ENCODE data around the gene PTPN22. TPM values are rescaled to one million over a fixed set of nuclear protein-coding genes. Genes with fewer than 3 reads are reported as not detected.

The PTPN22 gene
- polyA plus RNA-seq, 1 donor (not counting 4 experiments of a cell fraction or from before 2014, with no cell fraction given) = 0.39 TPM

- no peaks in the 10 kb centered on the region for H3K79me2 ChIP-seq (ENCODE audit: control insufficient read depth, insufficient read depth, low read length)
- H3K4me1 ChIP-seq (ENCODE audit: control insufficient read depth, extremely low read depth, insufficient read depth, low read length) = peaks cover 4% of the 10 kb centered on the region
- no peaks in the 10 kb centered on the region for H4K20me1 ChIP-seq (ENCODE audit: control insufficient read depth, extremely low read depth, insufficient read depth, low read length)
- no peak overlapping the region for H3K4me2 ChIP-seq (ENCODE audit: control insufficient read depth, extremely low read depth, insufficient read depth, low read depth, low read length)
- DNase-seq (ENCODE audit: low read depth, low spot score) (no peak), FAIRE-seq (no peak)
- no peaks in the 10 kb centered on the region for H3K9me3 ChIP-seq (ENCODE audit: control insufficient read depth, low read depth, low read length)
- H2AFZ ChIP-seq (ENCODE audit: control insufficient read depth, low read length) = no peak overlapping the region
- H3K9me1 ChIP-seq (ENCODE audit: control insufficient read depth, extremely low read depth, insufficient read depth, low read length) = no peaks in the 10 kb centered on the region
- no peaks in the 10 kb centered on the region for H3K27me3 ChIP-seq (ENCODE audit: control insufficient read depth, extremely low read depth, insufficient read depth, low read length)
- H3K4me3 ChIP-seq (ENCODE audit: control insufficient read depth in 2 of 3, extremely low read depth in 1 of 3, insufficient read depth in 2 of 3, low read depth in 1 of 3, low read length in 3 of 3) = no peak overlapping the region
- H3K9ac ChIP-seq (ENCODE audit: control insufficient read depth, extremely low read depth, insufficient read depth, low read length) = no peak overlapping the region
- H3K27ac ChIP-seq (ENCODE audit: control insufficient read depth, insufficient read depth, low read length) = no peak overlapping the region
- no peak for TF ChIP-seq CTCF (optimal IDR thresholded peaks at IDR 0.05 in 1 of 3, IDR thresholded peaks at IDR 0.05 in 1 of 3, conservative IDR thresholded peaks at IDR 0.05 in 1 of 3; ENCODE audit: extremely low read depth in 1 of 3, insufficient read depth in 2 of 3, low read length in 3 of 3)
- no peak for TF ChIP-seq EZH2 (IDR thresholded peaks at IDR 0.05; ENCODE audit: low read length)
- peaks cover 12 to 28% of the 10 kb centered on the region in 2 experiments for H3K36me3 ChIP-seq (ENCODE audit: control insufficient read depth in 2 of 2, extremely low read depth in 1 of 2, insufficient read depth in 2 of 2, low read length in 2 of 2)
- dilution Hi-C loops (cut with MboI; ENCODE audit: extremely low pct_ligation_motif_present, low sequenced_read_pairs) = no loop called here
These were observed 41.2 kb upstream of the PTPN22 start for GRCh38 chr1:113912594-113913311.

- Histone ChIP-seq H3K9ac (ENCODE audit: control insufficient read depth, extremely low read depth, insufficient read depth, low read length) (peak overlapping the region; percentile 91), H3K36me3 (ENCODE audit: control insufficient read depth in 2 of 2, extremely low read depth in 1 of 2, insufficient read depth in 2 of 2, low read length in 2 of 2) (peaks cover 3 to 15% of the 10 kb centered on the region in 2 experiments), H3K27ac (ENCODE audit: control insufficient read depth, insufficient read depth, low read length) (peak overlapping the region; percentile 76), H3K27me3 (ENCODE audit: control insufficient read depth, extremely low read depth, insufficient read depth, low read length) (no peaks in the 10 kb centered on the region), H3K4me1 (ENCODE audit: control insufficient read depth, extremely low read depth, insufficient read depth, low read length) (peaks cover 14% of the 10 kb centered on the region), H2AFZ (ENCODE audit: control insufficient read depth, low read length) (peak overlapping the region; percentile 98), H3K4me3 (ENCODE audit: control insufficient read depth in 2 of 3, extremely low read depth in 1 of 3, insufficient read depth in 2 of 3, low read depth in 1 of 3, low read length in 3 of 3) (peak overlapping the region; percentile 67 to 98 (median 86)), H3K4me2 (ENCODE audit: control insufficient read depth, extremely low read depth, insufficient read depth, low read depth, low read length) (peak overlapping the region; percentile 95), H3K79me2 (ENCODE audit: control insufficient read depth, insufficient read depth, low read length) (peaks cover 16% of the 10 kb centered on the region), H3K9me3 (ENCODE audit: control insufficient read depth, low read depth, low read length) (no peaks in the 10 kb centered on the region), H3K9me1 (ENCODE audit: control insufficient read depth, extremely low read depth, insufficient read depth, low read length) (no peaks in the 10 kb centered on the region), H4K20me1 (ENCODE audit: control insufficient read depth, extremely low read depth, insufficient read depth, low read length) (no peaks in the 10 kb centered on the region)
- dilution Hi-C loops (cut with MboI; ENCODE audit: extremely low pct_ligation_motif_present, low sequenced_read_pairs) = no loop called here
- TF ChIP-seq CTCF (optimal IDR thresholded peaks at IDR 0.05 in 1 of 3, IDR thresholded peaks at IDR 0.05 in 1 of 3, conservative IDR thresholded peaks at IDR 0.05 in 1 of 3; ENCODE audit: extremely low read depth in 1 of 3, insufficient read depth in 2 of 3, low read length in 3 of 3) (no peak), EZH2 (IDR thresholded peaks at IDR 0.05; ENCODE audit: low read length) (no peak)
- FAIRE-seq = no peak
- no peak for DNase-seq (ENCODE audit: low read depth, low spot score)
These were observed 33.9 kb upstream of the PTPN22 start for GRCh38 chr1:113905435-113905861.
